Left cardiac atrium (tissue), 4 donors: Measurements from ENCODE around the gene RPH3AL. TPM values are rescaled to one million over a fixed set of nuclear protein-coding genes. Genes with fewer than 3 reads are reported as not detected.
"Not testable (repeated sequence)": the region's sequence is repeated elsewhere in the genome, so short reads cannot be mapped to it uniquely, and the experiment has no call there.

Experiments
- ATAC-seq, 2 donors: fragments of 200-7000 bp; cut with Tn5 transposase; one replicate each; pipeline ENCODE4 v1.9.1; 2020; ENCODE audit warnings: mild to moderate bottlenecking in 2 of 2, moderate library complexity in 2 of 2
- DNase-seq: peaks from one replicate; pipeline ENCODE4 v3.0.0-alpha.2; 2020
- intact Hi-C, 2 donors: fragments of 100-400 bp; cut with DNase I; formaldehyde crosslinking; loops; one replicate each; pipeline versions ENCODE4 v1.14.1 to v1.15.1; 2022 to 2023
- total RNA-seq, 2 donors: library from RNA; stranded (reverse); fragmentation: NEBNext Ultra II Directional; extraction: Animal tissue kit (Norgen Biotek cat#: 25700); gene quantifications; one replicate each; pipeline ENCODE4 v1.2.1, GENCODE V29; 2021
- donor health status: DM: no; HTN: yes; CAD: no.
- donor health status: DM: no; HTN: yes; CAD: no; lungs with severe emphysema.
- donor health status: DM: yes; HTN: yes; CAD: no.
- donor health status: Dilated cardiomyopathy.

Gene RPH3AL
- total RNA-seq, 2 donors from 2014 or later = 5.9 to 10.9 TPM

- DNase-seq (peak; percentile 13), ATAC-seq (peak in 1 of 2 donors; percentile 26)
- intact Hi-C loops = loop anchor here in 1 of 2 donors (10.0 kb wide), 1 partner anchor 125 kb away; no protein-coding TSS in a partner anchor
Measured at GRCh38 chr17:260031-260791, 92.4 kb downstream of the RPH3AL start.

- ATAC-seq = peak; percentile 21 to 50
- peak; percentile 18 for DNase-seq
- intact Hi-C loops = no loop called here
Measured at GRCh38 chr17:259341-259976, 93.1 kb downstream of the RPH3AL start.

- peak; percentile 9 for DNase-seq
- intact Hi-C loops = no loop called here
- no peak for ATAC-seq
Measured at GRCh38 chr17:258906-259305, 93.7 kb downstream of the RPH3AL start.

GRCh38 chr17:258045-258734, 94.4 kb downstream of the RPH3AL start:
- intact Hi-C loops = no loop called here
- DNase-seq = peak; percentile 17
- ATAC-seq = no peak

- DNase-seq (peak; percentile 14), ATAC-seq (no peak)
- intact Hi-C loops = no loop called here
Measured at GRCh38 chr17:253091-253846, 99.3 kb downstream of the RPH3AL start.

GRCh38 chr17:252456-252855, 100.2 kb downstream of the RPH3AL start:
- DNase-seq (no peak), ATAC-seq (no peak)
- intact Hi-C loops = no loop called here

GRCh38 chr17:251531-251930, 101.1 kb downstream of the RPH3AL start:
- ATAC-seq (no peak), DNase-seq (peak; percentile 4)
- intact Hi-C loops = no loop called here

GRCh38 chr17:250487-251300, 101.9 kb downstream of the RPH3AL start:
- intact Hi-C loops = no loop called here
- ATAC-seq = no peak
- peak; percentile 0 for DNase-seq

- ATAC-seq = no peak
- intact Hi-C loops = no loop called here
- peak; percentile 6 for DNase-seq
Measured at GRCh38 chr17:249236-249993, 103.2 kb downstream of the RPH3AL start.

- DNase-seq (peak; percentile 9), ATAC-seq (no peak)
- intact Hi-C loops = no loop called here
Measured at GRCh38 chr17:248337-249235, 104.0 kb downstream of the RPH3AL start.

GRCh38 chr17:247767-248166, 104.8 kb downstream of the RPH3AL start:
- DNase-seq (peak; percentile 24), ATAC-seq (peak in 1 of 2 donors; percentile 19)
- intact Hi-C loops = no loop called here

GRCh38 chr17:246851-247421, 105.7 kb downstream of the RPH3AL start:
- DNase-seq = peak; percentile 15
- intact Hi-C loops = no loop called here
- ATAC-seq = no peak

GRCh38 chr17:246226-246625, 106.4 kb downstream of the RPH3AL start:
- no peak for ATAC-seq
- intact Hi-C loops = no loop called here
- DNase-seq = peak; percentile 9

- peak; percentile 14 for DNase-seq
- no peak for ATAC-seq
- intact Hi-C loops = no loop called here
Measured at GRCh38 chr17:245611-246010, 107.0 kb downstream of the RPH3AL start.

- ATAC-seq (no peak), DNase-seq (peak; percentile 1)
Measured at GRCh38 chr17:245020-245419, 107.6 kb downstream of the RPH3AL start.

GRCh38 chr17:243924-244323, 108.7 kb downstream of the RPH3AL start:
- ATAC-seq, intact Hi-C loops, DNase-seq: not testable (repeated sequence)

More at GRCh38 chr17:245020-245419, 107.6 kb downstream of the RPH3AL start:
- intact Hi-C loops = no loop called here

- intact Hi-C loops = no loop called here
- ATAC-seq (no peak), DNase-seq (peak; percentile 5)
Measured at GRCh38 chr17:238964-239259, 113.7 kb downstream of the RPH3AL start.
